ENCODE results near the gene SYT14. TPM values are rescaled to one million over a fixed set of nuclear protein-coding genes. Genes with fewer than 3 reads are reported as not detected.
A peak's percentile ranks its signal among the peaks of the same experiment; 100 is the strongest.

The SYT14 gene
- total and polyA plus RNA-seq, 2 of the 4 experiments (the other 2 are of a cell fraction): 0.14 to 1.3 TPM

GRCh38 chr1:210201681-210202080 is 263.7 kb downstream of the SYT14 start:
- no peak overlapping the region; the same call in 2 of the 3 replicates for H2BK15ac ChIP-seq (ENCODE audit: low read depth, low read length)
- no peaks in the 10 kb centered on the region for H3K36me3 ChIP-seq (ENCODE audit: control insufficient read depth, insufficient read depth, low read length)
- peak overlapping the region; percentile 59; the same call in 1 of the 2 replicates for H2BK120ac ChIP-seq (ENCODE audit: low read depth, low read length)
- 100% methylated on average over 1 of the region's 3 CpGs; no CpG with 5 or more reads in 1 of the 2 experiments for WGBS, 2 experiments (ENCODE audit: extremely low coverage in 2 of 2, insufficient read length in 1 of 2)
- no peak overlapping the region for H2AK9ac ChIP-seq (replicated peaks; ENCODE audit: low read depth, low read length, poor library complexity)
- peaks cover 1% of the 10 kb centered on the region; the same call in 1 of the 2 replicates for H3K27me3 ChIP-seq (ENCODE audit: control insufficient read depth, insufficient read depth, low read length)
- no peak overlapping the region for H3K4me2 ChIP-seq (ENCODE audit: low read depth, low read length)
- no peak overlapping the region for H3K23ac ChIP-seq (ENCODE audit: low read depth, low read length)
- no peak overlapping the region for H3K9ac ChIP-seq (ENCODE audit: low read depth, low read length)
- H4K5ac ChIP-seq (ENCODE audit: low read depth, low read length): no peak overlapping the region
- peak overlapping the region; percentile 69; the same call in 1 of the 2 replicates for H2BK20ac ChIP-seq (ENCODE audit: low read depth, low read length)
- ATAC-seq (ENCODE audit: low read depth) (peak; percentile 42), DNase-seq (peak; percentile 27)
- POLR2A ChIA-PET (ENCODE audit: unreplicated experiment): no interaction called here
- intact Hi-C loops (cut with micrococcal nuclease): no loop called here
- H3K79me1 ChIP-seq (ENCODE audit: low read depth in 1 of 2, low read length in 2 of 2): no peaks in the 10 kb centered on the region
- no peaks in the 10 kb centered on the region for H3K4me1 ChIP-seq (ENCODE audit: control insufficient read depth, insufficient read depth, low read length)
- H4K20me1 ChIP-seq (ENCODE audit: insufficient read depth, low read length): no peaks in the 10 kb centered on the region
- H4K8ac ChIP-seq (ENCODE audit: low read depth in 2 of 2, low read length in 2 of 2): no peak overlapping the region; a peak in 1 of 4 replicates
- H3K56ac ChIP-seq (ENCODE audit: extremely low read depth, insufficient read depth, low read length): no peak overlapping the region
- in situ Hi-C loops (cut with MboI; ENCODE audit: low sequenced_read_pairs): no loop called here
- TF ChIP-seq FOS (IDR thresholded peaks at IDR 0.05; ENCODE audit: low read depth, low read length) (no peak), CHD1 (IDR thresholded peaks at IDR 0.05; ENCODE audit: low read depth, low read length) (no peak), RCOR1 (IDR thresholded peaks at IDR 0.05; ENCODE audit: insufficient replicate concordance, low read length) (no peak)
- no peak overlapping the region for H2AK5ac ChIP-seq (ENCODE audit: low read depth, low read length)
- H3K18ac ChIP-seq (ENCODE audit: low read depth, low read length): no peak overlapping the region
- H4K91ac ChIP-seq (ENCODE audit: insufficient read depth, low read depth, low read length): no peak overlapping the region; the same call in 1 of the 2 replicates
- no TSS peak for BruUV-seq (replicated peaks)
- H3K4me3 ChIP-seq (ENCODE audit: insufficient read depth, low read depth, low read length): no peak overlapping the region
- H3K9me3 ChIP-seq (ENCODE audit: control insufficient read depth, insufficient read depth, low read length): no peaks in the 10 kb centered on the region; the same call in 1 of the 2 replicates
- dilution Hi-C loops (cut with HindIII; ENCODE audit: low sequenced_read_pairs, unreplicated experiment): no loop called here
- no peak overlapping the region for H2BK5ac ChIP-seq (ENCODE audit: low read depth, low read length, poor library complexity, severe bottlenecking)
- H2AFZ ChIP-seq (replicated peaks; ENCODE audit: low read length, poor library complexity): no peak overlapping the region
- H3K27ac ChIP-seq (ENCODE audit: insufficient read depth, low read length): no peak overlapping the region
- no peak overlapping the region for H3K4ac ChIP-seq (ENCODE audit: low read depth, low read length)
- no peaks in the 10 kb centered on the region for H3K9me1 ChIP-seq (ENCODE audit: insufficient read depth, low read length)
- CTCF ChIA-PET: no interaction called here
- no peak overlapping the region for H3K14ac ChIP-seq (replicated peaks; ENCODE audit: low read depth, low read length)
